ENCODE results near the gene GCDH.

GRCh38 chr19:12922959-12923358 lies 32.0 kb downstream of the GCDH start:
- TF ChIP-seq CTCF (conservative IDR thresholded peaks at IDR 0.05; ENCODE audit: low read length) (no peak), EZH2phosphoT487 (IDR thresholded peaks at IDR 0.05; ENCODE audit: borderline replicate concordance, low read depth, low read length) (no peak)

Data from OCI-LY7 (cell line).